Renal cortical epithelial cell (primary cell): Measurements from ENCODE around the gene ZFPM1. TPM values are rescaled to one million over a fixed set of nuclear protein-coding genes. Genes with fewer than 3 reads are reported as not detected.
"Not testable (repeated sequence)": the region's sequence is repeated elsewhere in the genome, so short reads cannot be mapped to it uniquely, and the experiment has no call there.

Experiments
- DNase-seq: peaks from one replicate; pipeline ENCODE4 v3.0.0-alpha.2; 2011; ENCODE audit warnings: low read depth
- total RNA-seq: library from RNA; depleted of rRNA; stranded (reverse); fragments of >200 nt; gene quantifications from 2 replicates; pipeline ENCODE4 v1.2.3, GENCODE V29; 2014

ZFPM1 gene
- total RNA-seq, 1 donor from 2014 or later: 2.8 TPM

- DNase-seq: no peak
These were observed 11.6 kb downstream of the ZFPM1 start for GRCh38 chr16:88464447-88465318.

DNA sequence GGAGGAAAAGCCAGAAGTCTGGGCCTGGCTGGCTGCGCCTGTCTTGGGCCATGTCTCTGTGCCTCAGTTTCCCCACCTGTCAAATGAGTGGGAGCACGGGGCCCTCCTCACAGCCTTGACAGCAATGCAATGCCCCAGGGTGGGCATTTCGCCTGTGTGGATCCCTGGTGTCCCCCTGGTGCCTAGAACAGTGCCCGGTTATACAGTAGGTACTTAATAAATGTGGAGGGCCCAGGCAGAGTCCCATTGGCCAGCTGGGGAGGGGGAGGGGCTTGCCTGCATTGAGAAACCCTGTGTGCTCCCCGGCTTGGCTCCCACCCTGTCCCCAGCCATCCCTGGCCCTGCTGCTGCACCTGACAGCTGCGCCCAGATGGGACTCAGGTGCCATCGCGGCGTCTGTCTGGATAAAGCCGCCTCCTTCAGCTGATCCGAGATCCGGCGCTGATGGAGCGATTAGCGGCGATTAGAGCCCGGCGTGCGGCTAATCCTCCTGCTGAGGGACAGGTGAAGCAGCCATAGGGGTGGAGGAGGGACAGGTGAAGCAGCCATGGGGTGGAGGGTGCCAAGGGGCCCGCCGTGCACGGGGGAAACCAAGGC is 12.4 kb downstream of the ZFPM1 start:
- no peak for DNase-seq

DNA sequence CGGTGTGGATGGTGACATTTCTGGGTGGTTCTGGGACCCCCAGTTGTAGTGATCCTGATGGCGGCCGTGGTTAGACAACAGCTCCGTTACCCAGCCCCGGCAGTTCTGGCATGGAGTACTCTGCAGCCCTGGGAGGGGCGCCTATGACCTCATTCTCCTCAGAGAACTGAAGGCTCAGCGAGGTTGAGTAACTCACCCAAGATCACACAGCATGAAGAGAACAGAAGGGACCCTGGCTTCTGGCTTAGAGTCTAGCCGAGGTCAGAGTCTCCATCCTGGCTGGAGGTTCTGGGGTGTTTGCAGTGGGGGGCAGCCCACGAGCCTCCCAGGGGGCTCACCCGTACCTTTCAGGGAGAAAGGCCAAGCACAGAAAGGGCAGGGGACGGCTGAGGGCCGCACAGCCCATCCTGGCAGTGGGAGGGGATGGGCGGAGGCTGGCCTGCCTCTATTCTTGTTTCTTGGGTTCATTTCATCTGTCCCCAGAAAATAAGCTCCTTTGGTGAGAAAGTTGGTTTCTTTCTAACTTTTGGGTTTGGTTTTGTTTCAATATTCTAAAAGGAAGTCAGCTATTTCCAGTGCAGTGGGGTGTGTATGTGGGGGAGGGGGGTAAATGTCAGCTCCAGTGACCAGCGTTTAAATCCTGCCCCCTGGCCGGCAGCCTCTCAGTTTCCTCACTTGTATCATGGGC is 13.2 kb downstream of the ZFPM1 start:
- DNase-seq: no peak

DNA sequence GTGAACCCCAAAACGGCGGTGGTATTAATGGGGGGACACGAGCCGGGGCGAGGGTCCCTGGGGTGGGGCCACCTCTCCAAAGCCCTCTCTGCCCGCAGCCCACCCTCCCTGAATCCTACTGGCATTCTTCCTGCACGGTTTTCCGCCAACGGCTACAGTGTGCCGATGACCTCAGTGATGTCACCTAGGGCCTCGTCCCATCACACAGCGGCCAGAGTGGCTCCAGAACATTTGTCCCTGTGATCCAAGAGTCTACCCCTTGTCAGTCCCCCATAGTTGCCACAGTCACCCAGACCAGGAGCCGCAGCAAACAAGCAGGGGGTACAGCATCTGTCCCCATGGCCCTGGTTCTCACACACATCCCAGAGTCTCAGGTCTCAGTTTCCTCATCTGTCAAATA is 13.9 kb downstream of the ZFPM1 start:
- DNase-seq: no peak

DNA sequence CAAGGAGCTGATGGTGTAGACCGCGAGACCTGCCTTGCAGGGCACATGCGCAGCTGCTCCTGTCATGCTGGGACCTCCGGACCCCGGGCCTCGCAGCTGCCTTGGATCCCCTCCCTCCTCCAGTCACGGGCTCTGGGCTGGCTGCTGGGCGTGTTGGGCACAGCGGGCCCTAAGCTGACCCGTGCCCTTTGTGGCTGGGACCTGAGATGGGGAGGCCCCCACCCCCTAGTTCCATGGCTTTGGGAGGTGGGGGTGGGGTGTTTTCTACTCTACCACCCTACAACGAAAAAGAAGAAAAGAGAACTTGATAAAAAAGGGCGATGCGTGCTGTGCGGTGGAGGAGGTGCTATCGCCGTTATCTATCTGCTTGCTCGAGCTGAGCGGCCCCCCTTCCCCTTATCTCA is 14.5 kb downstream of the ZFPM1 start:
- DNase-seq: no peak

- DNase-seq: peak; percentile 7
These were observed 15.4 kb downstream of the ZFPM1 start for GRCh38 chr16:88468275-88469129.

DNA sequence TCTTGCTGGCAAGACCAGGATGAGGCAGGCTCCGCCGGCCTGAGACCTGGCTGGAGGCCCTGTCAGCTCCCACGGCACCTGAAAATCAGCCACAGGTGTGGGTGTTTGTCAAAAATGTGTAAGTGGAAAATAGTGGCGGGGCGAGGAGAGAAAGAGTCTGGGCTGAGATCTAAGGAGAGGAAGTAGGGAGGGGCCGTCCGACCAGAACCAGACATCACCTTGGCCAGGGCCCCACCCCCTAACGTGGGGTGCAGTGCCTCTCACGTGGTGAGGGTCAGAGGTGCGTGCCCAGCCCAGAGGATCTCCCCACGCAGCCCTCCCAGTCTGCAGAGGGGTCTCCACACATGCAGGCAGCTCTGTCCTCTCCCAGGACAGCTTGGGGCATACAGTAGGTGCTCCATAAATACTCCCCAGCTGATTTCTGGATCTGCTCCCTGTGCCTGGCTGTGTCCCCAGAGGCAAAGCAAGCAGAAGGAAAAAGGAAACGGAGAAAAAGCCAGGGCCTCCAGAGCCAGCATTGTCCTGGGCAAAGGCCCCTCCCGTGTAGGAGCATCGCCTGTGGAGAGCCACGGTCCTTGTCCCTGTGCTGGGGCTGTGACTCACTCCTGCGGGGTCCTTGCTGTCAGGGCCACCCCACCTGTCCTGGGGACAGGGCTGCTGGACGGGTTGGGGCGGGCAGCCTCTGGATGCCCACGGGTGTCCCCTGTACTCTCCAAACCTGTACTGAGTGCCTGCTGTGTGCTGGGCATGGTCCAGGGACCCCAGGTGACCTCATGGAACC is 16.7 kb downstream of the ZFPM1 start:
- DNase-seq: no peak

DNA sequence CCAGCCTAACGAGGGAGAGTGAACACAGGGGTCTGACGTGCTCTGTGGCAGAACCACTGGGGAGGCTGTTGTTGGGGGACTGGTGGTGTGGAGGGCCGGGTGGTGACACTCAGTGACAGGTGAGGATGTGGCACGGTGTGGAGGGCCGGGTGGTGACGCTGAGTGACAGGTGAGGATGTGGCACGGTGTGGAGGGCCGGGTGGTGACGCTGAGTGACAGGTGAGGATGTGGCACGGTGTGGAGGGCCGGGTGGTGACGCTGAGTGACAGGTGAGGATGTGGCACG is 17.3 kb downstream of the ZFPM1 start:
- not testable (repeated sequence) for DNase-seq

GRCh38 chr16:88470696-88471095 is 17.6 kb downstream of the ZFPM1 start:
- DNase-seq: not testable (repeated sequence)

DNA sequence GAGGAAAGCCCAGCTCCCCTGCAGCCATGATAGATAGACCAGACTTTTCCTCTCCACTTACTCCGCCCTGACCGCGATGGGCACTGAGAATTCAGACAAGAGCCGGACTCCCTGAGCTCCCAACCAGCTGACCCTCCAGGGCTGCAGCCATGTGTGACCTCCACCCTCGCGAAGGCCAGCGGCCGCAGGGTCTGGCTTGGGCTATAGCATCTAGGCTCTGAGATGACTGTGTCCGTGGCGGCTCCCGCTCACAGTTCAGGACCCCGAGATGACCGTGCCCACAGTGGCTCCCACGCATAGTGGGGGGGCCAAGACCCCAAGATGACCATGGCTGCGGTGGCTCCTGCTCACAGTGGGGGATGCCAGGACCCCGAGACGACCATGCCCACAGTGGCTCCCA is 18.0 kb downstream of the ZFPM1 start:
- DNase-seq: no peak

DNA sequence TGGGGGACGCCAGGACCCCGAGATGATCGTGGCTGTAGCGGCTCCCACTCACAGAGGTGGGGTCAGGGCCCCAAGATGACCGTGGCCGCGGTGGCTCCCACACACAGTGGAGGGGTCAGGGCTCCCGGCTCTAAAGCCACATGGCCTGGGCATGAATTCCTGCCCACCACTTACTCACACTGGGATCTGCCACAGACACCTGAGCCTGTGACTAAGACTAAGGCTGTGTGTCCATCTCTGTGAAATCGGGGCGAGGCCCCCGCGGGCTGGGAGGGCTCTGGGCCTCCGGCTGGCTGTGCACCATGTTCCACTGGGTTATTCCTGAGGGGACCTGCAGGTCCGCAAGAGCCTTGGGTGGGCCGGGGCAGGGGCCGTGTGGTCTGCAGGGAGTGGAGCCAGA is 18.5 kb downstream of the ZFPM1 start:
- DNase-seq: no peak

GRCh38 chr16:88472069-88472468 is 19.0 kb downstream of the ZFPM1 start:
- no peak for DNase-seq

DNA sequence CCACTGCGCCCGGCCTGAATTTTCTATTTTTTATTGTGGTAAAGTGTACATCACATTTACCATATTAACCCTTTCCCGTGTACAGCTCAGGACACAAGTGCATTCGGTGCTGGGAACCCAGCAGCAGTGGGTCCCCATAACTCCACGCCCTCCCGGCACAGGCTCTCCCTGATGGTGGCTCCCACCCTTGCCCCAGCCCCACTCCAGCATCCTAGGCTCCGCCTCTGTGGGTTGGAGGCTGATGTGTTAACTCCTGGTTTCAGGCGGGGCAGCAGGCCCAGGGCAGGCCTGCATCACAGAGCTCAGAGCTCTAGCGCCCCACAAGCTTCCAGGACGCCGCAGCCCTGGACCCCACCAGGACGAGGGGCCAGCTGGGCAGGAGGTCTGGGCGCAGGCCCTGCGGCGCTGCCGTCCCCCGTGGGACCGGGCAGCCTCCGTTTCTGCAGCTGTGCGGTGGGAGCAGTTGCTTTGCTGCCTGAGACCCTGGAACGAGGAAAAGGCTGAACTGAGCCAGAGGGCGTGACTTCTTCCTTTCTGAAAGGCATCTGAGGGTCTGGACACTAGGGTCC is 19.6 kb downstream of the ZFPM1 start:
- DNase-seq: no peak

DNA sequence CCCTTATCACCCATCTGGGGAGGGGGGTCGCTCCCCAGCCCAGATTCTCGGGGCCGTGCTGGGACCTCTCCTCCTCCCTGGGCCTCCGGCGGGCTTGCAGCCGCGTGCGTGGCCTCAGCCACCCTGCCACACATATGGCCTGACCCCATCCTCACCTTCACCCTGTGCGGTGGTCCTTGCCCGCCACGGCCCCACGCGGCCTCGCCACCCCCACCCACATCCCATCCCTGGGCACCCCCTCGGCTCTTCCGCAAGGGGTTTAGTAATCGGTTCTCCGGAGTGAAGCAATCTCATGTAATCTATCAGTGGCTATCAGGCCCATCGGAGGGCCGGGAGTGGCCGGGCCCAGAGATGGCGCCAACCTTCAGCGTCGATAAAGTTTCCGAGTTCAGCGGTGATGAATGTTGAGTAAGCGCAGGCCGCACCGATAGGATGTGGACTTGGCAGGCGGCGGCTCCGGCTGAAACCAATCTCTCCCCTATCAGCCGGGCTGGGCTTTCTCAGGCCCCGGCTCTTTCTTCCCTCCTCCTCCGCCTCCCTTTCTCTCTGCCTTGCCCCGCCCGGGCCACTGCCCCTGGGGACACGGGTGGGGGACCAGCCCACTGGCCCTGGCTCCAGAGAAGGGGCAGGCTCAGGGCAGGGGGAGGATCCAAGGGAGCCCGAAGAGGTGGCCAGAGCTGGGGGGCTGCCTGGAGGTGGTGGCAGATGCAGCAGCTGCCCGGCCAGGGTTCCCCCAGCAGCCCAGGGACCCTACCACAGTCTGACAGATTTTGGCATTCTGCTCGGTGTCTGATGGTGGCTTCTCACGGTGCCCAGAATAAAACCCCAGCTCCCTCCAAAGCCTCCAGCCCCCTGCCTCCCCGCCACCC is 20.8 kb downstream of the ZFPM1 start:
- DNase-seq: no peak

GRCh38 chr16:88475037-88475436 is 22.0 kb downstream of the ZFPM1 start:
- DNase-seq: no peak

GRCh38 chr16:88476203-88476602 is 23.1 kb downstream of the ZFPM1 start:
- DNase-seq: no peak

DNA sequence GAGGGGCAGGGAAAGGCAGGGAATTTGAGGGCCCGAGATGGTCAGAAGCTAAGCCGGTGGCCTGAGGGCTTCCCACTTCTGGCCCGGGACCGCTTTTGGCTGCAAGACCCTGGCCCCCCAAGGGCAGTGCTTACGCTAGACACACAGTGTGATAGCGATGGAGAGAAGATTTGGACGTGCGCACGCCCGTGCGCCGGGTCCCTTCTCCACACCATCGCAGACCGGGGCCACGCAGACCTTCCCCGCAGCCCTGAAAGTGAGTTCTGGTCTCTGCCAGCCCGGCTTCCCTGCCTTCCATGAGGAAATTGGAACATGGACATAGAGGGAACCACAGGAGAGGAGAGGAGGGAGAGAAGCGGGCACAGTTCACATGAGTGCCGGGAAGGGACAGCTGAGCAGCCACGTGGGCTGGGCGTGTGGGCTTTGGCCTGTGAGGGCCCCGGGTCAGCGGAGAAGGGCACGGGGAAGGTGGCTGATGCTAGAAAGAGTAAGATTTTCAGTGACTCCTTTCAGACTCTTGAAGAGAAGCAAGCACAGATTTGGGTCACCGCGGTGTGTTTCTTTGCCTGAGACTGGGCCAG is 23.8 kb downstream of the ZFPM1 start:
- no peak for DNase-seq

- peak; percentile 43 for DNase-seq
These were observed 24.8 kb downstream of the ZFPM1 start for GRCh38 chr16:88477631-88478519.
